A549 (cell line): ENCODE data around the gene LGALS14. TPM values are rescaled to one million over a fixed set of nuclear protein-coding genes. Genes with fewer than 3 reads are reported as not detected.

Experiments
- ATAC-seq, 2 experiments: fragments of 200-7000 bp in 1 of 2; fragments of >200 bp in 1 of 2; cut with Nextera tagmentation in 1 of 2; cut with Tn5 transposase in 1 of 2; 3 replicates each; pipeline versions ENCODE4 v1.8.0 to v1.9.1; 2018 to 2020; ENCODE audit warnings: mild to moderate bottlenecking in 1 of 2, moderate library complexity in 1 of 2
- CTCF ChIA-PET: fragments of 300-600 bp; sonication (Branson Sonifier 250); formaldehyde crosslinking; extraction: SDS; loops from one replicate; lab custom pipeline; 2021; ENCODE audit warnings: antibody characterized with exemption, inconsistent platforms; lab: Yijun Ruan, JAX
- POLR2A ChIA-PET: fragments of 350-600 bp; formaldehyde crosslinking; extraction: SDS; loops from one replicate; lab custom pipeline; 2021; ENCODE audit warnings: antibody characterized with exemption, inconsistent platforms; lab: Yijun Ruan, JAX
- DNase-seq, 2 experiments: peaks; one replicate each; pipeline versions ENCODE4 v3.0.0 to v3.0.0-alpha.2; 2011 to 2016; ENCODE audit warnings: low read depth in 1 of 2, low spot score in 1 of 2
- FAIRE-seq: peaks from 2 replicates; lab custom pipeline; 2011; peaks lifted over from hg19 to GRCh38; lab: Jason Lieb, UNC
- H3K27ac ChIP-seq, 2 experiments: fragments of >200 bp; sonication (Bioruptor Twin); formaldehyde crosslinking; 3 replicates each; pipeline ENCODE4 v1.5.1; 2016 to 2017
- H3K4me1 ChIP-seq: fragments of >200 bp; sonication (Bioruptor Twin); formaldehyde crosslinking; 3 replicates; pipeline ENCODE4 v1.6.1; 2016
- H3K4me2 ChIP-seq: fragments of >200 bp; sonication (Bioruptor Twin); formaldehyde crosslinking; 3 replicates; pipeline ENCODE4 v1.6.1; 2016
- H3K4me3 ChIP-seq: fragments of >200 bp; sonication (Bioruptor Twin); formaldehyde crosslinking; 3 replicates; pipeline ENCODE4 v1.5.1; 2016
- H3K9me3 ChIP-seq: fragments of >200 bp; sonication (Bioruptor Twin); formaldehyde crosslinking; 3 replicates; pipeline ENCODE4 v1.6.1; 2016
- BHLHE40 ChIP-seq: IDR thresholded peaks from 2 replicates; pipeline ENCODE4 v1.6.1; 2012; ENCODE audit warnings: low read depth, low read length, inconsistent platforms
- CBX2 ChIP-seq: fragments of 200-600 bp; sonication (generic); IDR thresholded peaks from 2 replicates; pipeline ENCODE4 v1.6.1; 2016; ENCODE audit warnings: low read depth, mild to moderate bottlenecking, borderline replicate concordance
- CEBPB ChIP-seq, 2 experiments: fragments of >200 bp in 1 of 2; sonication (Bioruptor Twin) in 1 of 2; formaldehyde crosslinking in 1 of 2; IDR thresholded peaks; 2 replicates each; pipeline ENCODE4 v1.6.1; 2012 to 2016
- CHD2 ChIP-seq: fragments of 150-350 bp; IDR thresholded peaks from 2 replicates; pipeline ENCODE4 v1.6.1; 2014; ENCODE audit warnings: low read length; ENCODE audit not compliant: partially characterized antibody
- EHMT2 ChIP-seq: fragments of 200-600 bp; sonication (generic); IDR thresholded peaks from 2 replicates; pipeline ENCODE4 v1.6.1; 2016; ENCODE audit warnings: antibody characterized with exemption, low read depth, mild to moderate bottlenecking, moderate library complexity
- FOXS1 ChIP-seq: fragments of 250-450 bp; sonication (Bioruptor Pico); IDR thresholded peaks from 2 replicates; pipeline ENCODE4 v1.5.0; 2020; ENCODE audit warnings: mild to moderate bottlenecking, moderate library complexity
- GATA3 ChIP-seq: IDR thresholded peaks from 2 replicates; pipeline ENCODE4 v1.6.1; 2012; ENCODE audit warnings: borderline replicate concordance
- HDAC2 ChIP-seq: fragments of 200-600 bp; sonication (generic); IDR thresholded peaks from 2 replicates; pipeline ENCODE4 v1.6.1; 2016
- HOXA7 ChIP-seq: fragments of 250-450 bp; sonication (Bioruptor Pico); IDR thresholded peaks from 2 replicates; pipeline ENCODE4 v1.5.0; 2020; ENCODE audit warnings: mild to moderate bottlenecking, moderate library complexity
- JUNB ChIP-seq: fragments of >200 bp; sonication (Bioruptor Twin); formaldehyde crosslinking; IDR thresholded peaks from 2 replicates; pipeline ENCODE4 v1.6.1; 2016
- MAFK ChIP-seq: fragments of 450-650 bp; IDR thresholded peaks from 2 replicates; pipeline ENCODE4 v1.6.1; 2014; ENCODE audit not compliant: partially characterized antibody
- NFE2L2 ChIP-seq: fragments of 150-350 bp; conservative IDR thresholded peaks from 2 replicates; pipeline ENCODE4 v1.6.1; 2014; ENCODE audit warnings: low read length
- NPAS2 ChIP-seq: fragments of 250-450 bp; sonication (Bioruptor Pico); IDR thresholded peaks from 2 replicates; pipeline ENCODE4 v1.8.0; 2022; ENCODE audit warnings: mild to moderate bottlenecking, moderate library complexity, borderline replicate concordance
- POLR2A ChIP-seq: IDR thresholded peaks from 2 replicates; pipeline ENCODE4 v1.6.1; 2012; ENCODE audit warnings: mild to moderate bottlenecking, low read length
- TP53 ChIP-seq: fragments of 250-450 bp; sonication (Bioruptor Pico); IDR thresholded peaks from 2 replicates; pipeline ENCODE4 v1.5.0; 2021; ENCODE audit warnings: mild to moderate bottlenecking, moderate library complexity
- ZFP36 ChIP-seq: fragments of 450-650 bp; IDR thresholded peaks from 2 replicates; pipeline ENCODE4 v1.6.1; 2014; ENCODE audit warnings: borderline replicate concordance; ENCODE audit not compliant: partially characterized antibody
- ZNF302 ChIP-seq: fragments of 250-450 bp; sonication (Bioruptor Pico); IDR thresholded peaks from 2 replicates; pipeline ENCODE4 v1.9.0; 2021; ENCODE audit warnings: inconsistent platforms, mild to moderate bottlenecking, moderate library complexity
- WGBS: methylation state at CpG from one replicate; pipeline ENCODE4 v1.1.6; 2017; ENCODE audit errors: missing lambda C conversion rate; 5-methylcytosine and 5-hydroxymethylcytosine counted together
- polyA plus RNA-seq, 4 experiments: library from polyadenylated mRNA; depleted of rRNA in 3 of 4; stranded (reverse); fragments of >200 nt; fragmentation: RNase III in 1 of 4; extraction: RNeasy Plus Mini Kit Qiagen cat#74134 plus additional on column Dnase treatment in 1 of 4; gene quantifications; 2 replicates in 3 of 4; 3 replicates in 1 of 4; pipeline ENCODE4 v1.2.3, GENCODE V29; 2011 to 2017
- TF ChIP-seq, protein P1 (sequence below): fragments of >200 bp; sonication (Bioruptor Twin); formaldehyde crosslinking; IDR thresholded peaks from 3 replicates; pipeline ENCODE4 v1.5.1; 2016
- TF ChIP-seq, protein P2 (sequence below): fragments of >200 bp; sonication (Bioruptor Twin); formaldehyde crosslinking; IDR thresholded peaks from 3 replicates; pipeline ENCODE4 v1.6.1; 2016
- TF ChIP-seq, protein P3 (sequence below): IDR thresholded peaks from 2 replicates; pipeline ENCODE4 v1.6.1; 2012
- TF ChIP-seq, protein P4 (sequence below): fragments of 250-450 bp; sonication (Bioruptor Pico); IDR thresholded peaks from 2 replicates; pipeline ENCODE4 v1.5.0; 2020; ENCODE audit warnings: low read depth, mild to moderate bottlenecking, moderate library complexity

LGALS14 gene
- polyA plus RNA-seq, 2 of the 4 experiments (the other 2 are of a cell fraction) = not detected

DNA sequence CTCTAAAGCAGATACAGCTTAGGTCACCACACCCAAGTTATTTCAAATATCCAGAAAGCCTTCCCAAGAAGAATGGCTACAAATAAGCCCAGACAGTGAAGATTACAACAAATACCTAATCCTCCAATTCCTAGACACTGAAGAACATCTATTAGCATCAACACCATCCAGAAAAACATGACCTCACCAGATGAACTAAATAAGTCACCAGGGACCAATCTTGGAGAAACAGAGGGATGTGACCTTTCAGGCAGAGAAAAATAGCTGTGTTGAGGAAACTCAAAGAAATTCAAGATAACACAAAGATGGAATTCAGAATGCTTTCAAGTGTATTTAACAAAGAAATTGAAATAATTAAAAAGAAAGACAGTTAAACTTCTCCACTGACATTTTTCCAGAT lies 48.5 kb downstream of the LGALS14 start:
- no peak for ATAC-seq
- no peak for TF ChIP-seq ZFP36
- TF ChIP-seq, protein P1, sequence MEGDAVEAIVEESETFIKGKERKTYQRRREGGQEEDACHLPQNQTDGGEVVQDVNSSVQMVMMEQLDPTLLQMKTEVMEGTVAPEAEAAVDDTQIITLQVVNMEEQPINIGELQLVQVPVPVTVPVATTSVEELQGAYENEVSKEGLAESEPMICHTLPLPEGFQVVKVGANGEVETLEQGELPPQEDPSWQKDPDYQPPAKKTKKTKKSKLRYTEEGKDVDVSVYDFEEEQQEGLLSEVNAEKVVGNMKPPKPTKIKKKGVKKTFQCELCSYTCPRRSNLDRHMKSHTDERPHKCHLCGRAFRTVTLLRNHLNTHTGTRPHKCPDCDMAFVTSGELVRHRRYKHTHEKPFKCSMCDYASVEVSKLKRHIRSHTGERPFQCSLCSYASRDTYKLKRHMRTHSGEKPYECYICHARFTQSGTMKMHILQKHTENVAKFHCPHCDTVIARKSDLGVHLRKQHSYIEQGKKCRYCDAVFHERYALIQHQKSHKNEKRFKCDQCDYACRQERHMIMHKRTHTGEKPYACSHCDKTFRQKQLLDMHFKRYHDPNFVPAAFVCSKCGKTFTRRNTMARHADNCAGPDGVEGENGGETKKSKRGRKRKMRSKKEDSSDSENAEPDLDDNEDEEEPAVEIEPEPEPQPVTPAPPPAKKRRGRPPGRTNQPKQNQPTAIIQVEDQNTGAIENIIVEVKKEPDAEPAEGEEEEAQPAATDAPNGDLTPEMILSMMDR = no peak
- no peak for TF ChIP-seq HOXA7 (CRISPR knock-in tag)
- TF ChIP-seq TP53 = no peak
- no peak for TF ChIP-seq NPAS2 (CRISPR knock-in tag)
- no peak for TF ChIP-seq FOXS1 (CRISPR knock-in tag)
- TF ChIP-seq ZNF302 (CRISPR knock-in tag) = no peak
- FAIRE-seq = no peak

DNA sequence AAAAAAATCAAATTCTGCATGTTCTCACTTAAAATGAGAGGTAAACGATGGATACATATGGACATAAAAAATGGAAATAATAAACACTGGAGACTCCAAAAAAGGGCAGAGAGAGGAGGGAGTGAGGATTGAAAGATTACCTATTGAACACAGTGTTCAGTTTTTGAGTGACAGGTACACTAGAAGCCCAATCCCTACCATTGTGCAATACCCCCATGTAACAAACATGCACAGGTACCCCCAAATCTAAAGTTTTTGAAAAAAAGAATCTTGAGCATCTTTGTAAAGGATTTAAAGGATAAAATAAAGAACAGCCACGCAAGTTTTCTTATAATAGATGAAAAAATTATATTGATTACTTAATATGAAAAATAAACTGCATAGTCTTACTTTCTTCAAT lies 50.3 kb downstream of the LGALS14 start:
- no peak for DNase-seq
- Histone ChIP-seq H3K4me2 (no peak overlapping the region), H3K4me3 (no peak overlapping the region), H3K27ac (no peak overlapping the region), H3K4me1 (no peaks in the 10 kb centered on the region), H3K9me3 (no peaks in the 10 kb centered on the region)
- ChIA-PET POLR2A (no interaction called here), CTCF (interaction anchor here (0.7 to 5.1 kb wide), 6 partner anchors 10 to 124 kb away, joined by 3 to 27 read pairs (median 4); no protein-coding TSS in a partner anchor)
- 10% methylated on average over 2 of the region's 2 CpGs for WGBS
- no peak for FAIRE-seq
- TF ChIP-seq CEBPB (IDR thresholded peaks at IDR 0.05) = peak; percentile 34 to 59; a peak in 2 of 4 replicates
- no peak for TF ChIP-seq NFE2L2
- TF ChIP-seq, protein P2, sequence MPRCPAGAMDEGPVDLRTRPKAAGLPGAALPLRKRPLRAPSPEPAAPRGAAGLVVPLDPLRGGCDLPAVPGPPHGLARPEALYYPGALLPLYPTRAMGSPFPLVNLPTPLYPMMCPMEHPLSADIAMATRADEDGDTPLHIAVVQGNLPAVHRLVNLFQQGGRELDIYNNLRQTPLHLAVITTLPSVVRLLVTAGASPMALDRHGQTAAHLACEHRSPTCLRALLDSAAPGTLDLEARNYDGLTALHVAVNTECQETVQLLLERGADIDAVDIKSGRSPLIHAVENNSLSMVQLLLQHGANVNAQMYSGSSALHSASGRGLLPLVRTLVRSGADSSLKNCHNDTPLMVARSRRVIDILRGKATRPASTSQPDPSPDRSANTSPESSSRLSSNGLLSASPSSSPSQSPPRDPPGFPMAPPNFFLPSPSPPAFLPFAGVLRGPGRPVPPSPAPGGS = no peak
- TF ChIP-seq BHLHE40 = no peak
- no peak for TF ChIP-seq HDAC2
- no peak for ATAC-seq

More for the DNA sequence above, 48.5 kb downstream of the LGALS14 start:
- CTCF ChIA-PET = interaction anchor here (0.9 to 5.1 kb wide), 6 partner anchors 10 to 91 kb away, joined by 3 to 27 read pairs (median 5); no protein-coding TSS in a partner anchor
- Histone ChIP-seq H3K4me1 (no peaks in the 10 kb centered on the region), H3K4me3 (no peak overlapping the region), H3K9me3 (no peaks in the 10 kb centered on the region), H3K27ac (no peak overlapping the region), H3K4me2 (no peak overlapping the region)
- POLR2A ChIA-PET = no interaction called here
- no peak for DNase-seq

DNA sequence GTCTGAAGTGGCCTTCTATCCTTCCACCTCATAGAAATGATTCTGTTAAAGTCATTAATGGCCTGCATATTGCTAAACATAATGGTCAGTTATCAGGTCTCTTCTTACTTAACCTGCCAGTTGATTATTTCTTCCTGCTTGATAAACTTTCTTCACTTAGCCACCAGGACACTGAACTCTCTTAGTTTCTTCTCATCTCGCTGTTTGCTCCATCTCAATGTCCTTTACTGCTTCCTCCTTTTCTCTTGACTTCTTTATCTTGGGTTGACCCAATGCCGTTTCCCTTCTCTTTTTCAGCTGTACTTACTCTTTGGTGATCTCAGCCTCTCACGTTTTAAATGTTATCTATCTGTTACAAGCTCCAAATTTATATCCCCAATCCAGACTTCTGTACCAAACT lies 50.7 kb downstream of the LGALS14 start:
- CTCF ChIA-PET = interaction anchor here (0.9 to 4.8 kb wide), 4 partner anchors 10 to 54 kb away, joined by 3 to 46 read pairs (median 6); no protein-coding TSS in a partner anchor
- peak; percentile 99 for FAIRE-seq

More for the DNA sequence above, 50.7 kb downstream of the LGALS14 start:
- POLR2A ChIA-PET = no interaction called here
- Histone ChIP-seq H3K4me1 (no peaks in the 10 kb centered on the region), H3K4me3 (no peak overlapping the region), H3K27ac (no peak overlapping the region), H3K4me2 (no peak overlapping the region), H3K9me3 (no peaks in the 10 kb centered on the region)
- under 1% methylated on average over 3 of the region's 3 CpGs for WGBS
- no peak for DNase-seq
- no peak for TF ChIP-seq GATA3
- no peak for TF ChIP-seq MAFK
- TF ChIP-seq CBX2 = no peak
- TF ChIP-seq, protein P3, sequence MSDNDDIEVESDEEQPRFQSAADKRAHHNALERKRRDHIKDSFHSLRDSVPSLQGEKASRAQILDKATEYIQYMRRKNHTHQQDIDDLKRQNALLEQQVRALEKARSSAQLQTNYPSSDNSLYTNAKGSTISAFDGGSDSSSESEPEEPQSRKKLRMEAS = no peak
- no peak for TF ChIP-seq JUNB
- no peak for TF ChIP-seq POLR2A
- no peak for TF ChIP-seq EHMT2
- TF ChIP-seq, protein P1 = no peak
- TF ChIP-seq, protein P4, sequence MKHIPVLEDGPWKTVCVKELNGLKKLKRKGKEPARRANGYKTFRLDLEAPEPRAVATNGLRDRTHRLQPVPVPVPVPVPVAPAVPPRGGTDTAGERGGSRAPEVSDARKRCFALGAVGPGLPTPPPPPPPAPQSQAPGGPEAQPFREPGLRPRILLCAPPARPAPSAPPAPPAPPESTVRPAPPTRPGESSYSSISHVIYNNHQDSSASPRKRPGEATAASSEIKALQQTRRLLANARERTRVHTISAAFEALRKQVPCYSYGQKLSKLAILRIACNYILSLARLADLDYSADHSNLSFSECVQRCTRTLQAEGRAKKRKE (CRISPR knock-in tag) = no peak
- no peak for TF ChIP-seq ZFP36
- TF ChIP-seq CHD2 = no peak
- TF ChIP-seq, all 56 proteins: peak for 0
- ATAC-seq = no peak
